Endothelial cell of umbilical vein (primary cell): ENCODE measurements around the gene ULK4. TPM values are rescaled to one million over a fixed set of nuclear protein-coding genes. Genes with fewer than 3 reads are reported as not detected.
"Not testable (repeated sequence)": the region's sequence is repeated elsewhere in the genome, so short reads cannot be mapped to it uniquely, and the experiment has no call there.

Source experiments
- BruUV-seq: library from RNA; stranded (reverse); fragments of 400-500 nt; replicated peaks from 2 replicates; lab custom pipeline; 2021; lab: Mats Ljungman, UMichigan
- CTCF ChIA-PET: fragments of 300-600, 350-600 bp; sonication (Branson Sonifier 250); formaldehyde crosslinking; loops from one replicate; lab custom pipeline; 2021; ENCODE audit warnings: antibody characterized with exemption, inconsistent platforms; lab: Charles Lee
- POLR2A ChIA-PET: fragments of 300-600, 350-600 bp; sonication (Branson Sonifier 250); formaldehyde crosslinking; loops from one replicate; lab custom pipeline; 2021; ENCODE audit warnings: antibody characterized with exemption, inconsistent platforms; lab: Charles Lee
- DNase-seq: peaks from one replicate; pipeline ENCODE4 v3.0.0-alpha.2; 2011; ENCODE audit warnings: low read depth, low spot score
- FAIRE-seq: peaks from 2 replicates; lab custom pipeline; 2011; peaks lifted over from hg19 to GRCh38; lab: Jason Lieb, UNC
- H2AFZ ChIP-seq: 2 replicates; pipeline ENCODE4 v1.6.0; 2012; ENCODE audit warnings: low read depth, low read length, control low read depth, inconsistent platforms
- H3K27ac ChIP-seq: 2 replicates; pipeline ENCODE4 v1.5.1; 2011; ENCODE audit warnings: low read depth, mild to moderate bottlenecking, control low read depth, low read length, moderate library complexity; ENCODE audit not compliant: insufficient read depth
- H3K27me3 ChIP-seq, 2 experiments: 2 replicates each; pipeline versions ENCODE4 v1.6.0 to v1.6.1; 2011; ENCODE audit warnings: low read length in 2 of 2, mixed read lengths in 1 of 2; ENCODE audit not compliant: control insufficient read depth in 2 of 2, insufficient read depth in 2 of 2
- H3K36me3 ChIP-seq, 2 experiments: 2 replicates in 1 of 2; 3 replicates in 1 of 2; pipeline ENCODE4 v1.5.1; 2011; ENCODE audit warnings: low read length in 2 of 2, mild to moderate bottlenecking in 1 of 2, moderate library complexity in 1 of 2; ENCODE audit not compliant: control insufficient read depth in 2 of 2, insufficient read depth in 2 of 2; ENCODE audit errors: extremely low read depth in 1 of 2
- H3K4me1 ChIP-seq: 3 replicates; pipeline ENCODE4 v1.5.1; 2011; ENCODE audit warnings: mild to moderate bottlenecking, low read length; ENCODE audit not compliant: control insufficient read depth, insufficient read depth; ENCODE audit errors: extremely low read depth
- H3K4me2 ChIP-seq: 2 replicates; pipeline ENCODE4 v1.6.1; 2011; ENCODE audit warnings: low read length, control low read depth, mixed read lengths; ENCODE audit not compliant: insufficient read depth
- H3K4me3 ChIP-seq, 3 experiments: fragments of 200-600 bp in 1 of 3; sonication (generic), shearing (Covaris generic) in 1 of 3; replicated peaks in 1 of 3; 2 replicates each; pipeline ENCODE4 v1.5.1; 2011 to 2016; ENCODE audit warnings: control low read depth in 3 of 3, low read length in 3 of 3, mild to moderate bottlenecking in 2 of 3, inconsistent platforms in 1 of 3, low read depth in 1 of 3, moderate library complexity in 1 of 3; ENCODE audit not compliant: insufficient read depth in 1 of 3
- H3K79me2 ChIP-seq: 2 replicates; pipeline ENCODE4 v1.6.0; 2012; ENCODE audit warnings: low read length, inconsistent platforms; ENCODE audit not compliant: control insufficient read depth, insufficient read depth
- H3K9ac ChIP-seq: replicated peaks from 2 replicates; pipeline ENCODE3; 2011; ENCODE audit warnings: low read length, control low read depth; ENCODE audit not compliant: insufficient read depth; ENCODE audit errors: extremely low read depth
- H3K9me1 ChIP-seq: replicated peaks from 3 replicates; pipeline ENCODE4 v1.6.0; 2011; ENCODE audit warnings: mild to moderate bottlenecking, low read length; ENCODE audit not compliant: control insufficient read depth, insufficient read depth; ENCODE audit errors: extremely low read depth
- H3K9me3 ChIP-seq: replicated peaks from 2 replicates; pipeline ENCODE4 v1.5.1; 2012; ENCODE audit warnings: low read length, inconsistent platforms; ENCODE audit not compliant: control insufficient read depth, insufficient read depth
- H4K20me1 ChIP-seq: replicated peaks from 2 replicates; pipeline ENCODE3; 2011; ENCODE audit warnings: mild to moderate bottlenecking, low read length; ENCODE audit not compliant: control insufficient read depth, insufficient read depth; ENCODE audit errors: extremely low read depth
- EZH2 ChIP-seq: IDR thresholded peaks from 2 replicates; pipeline ENCODE4 v1.6.1; 2012; ENCODE audit warnings: borderline replicate concordance, low read depth, mild to moderate bottlenecking, moderate library complexity, low read length, inconsistent platforms; ENCODE audit not compliant: severe bottlenecking
- FOS ChIP-seq: IDR thresholded peaks from 2 replicates; pipeline ENCODE4 v1.6.1; 2011; ENCODE audit warnings: mild to moderate bottlenecking, low read length, moderate library complexity, borderline replicate concordance; ENCODE audit not compliant: insufficient read depth
- GATA2 ChIP-seq: IDR thresholded peaks from 2 replicates; pipeline ENCODE4 v1.7.0; 2011; ENCODE audit warnings: low read depth, mild to moderate bottlenecking, moderate library complexity, mixed read lengths, low read length; ENCODE audit not compliant: insufficient read length, insufficient read depth
- JUN ChIP-seq: IDR thresholded peaks from 2 replicates; pipeline ENCODE4 v1.6.1; 2011; ENCODE audit warnings: borderline replicate concordance, low read depth; ENCODE audit not compliant: insufficient read length, insufficient read depth
- MAX ChIP-seq: IDR thresholded peaks from 2 replicates; pipeline ENCODE4 v1.6.1; 2011; ENCODE audit not compliant: insufficient read depth, insufficient read length
- MYC ChIP-seq: IDR thresholded peaks from one replicate; pipeline ENCODE4 v1.6.1; 2011; ENCODE audit warnings: mild to moderate bottlenecking, low read depth, low read length
- POLR2A ChIP-seq: IDR thresholded peaks from 2 replicates; pipeline ENCODE4 v1.6.1; 2012; ENCODE audit warnings: low read depth, mild to moderate bottlenecking, control low read depth, low read length
- POLR2AphosphoS5 ChIP-seq: IDR thresholded peaks from 2 replicates; pipeline ENCODE4 v1.6.1; 2012; ENCODE audit warnings: low read depth, mild to moderate bottlenecking, control low read depth, low read length, moderate library complexity; ENCODE audit not compliant: insufficient read depth
- dilution Hi-C: fragments of 300-500 bp; cut with MboI; formaldehyde crosslinking; loops from one replicate; pipeline ENCODE4 v1.15.0; 2019; ENCODE audit warnings: low sequenced_read_pairs; ENCODE audit not compliant: extremely low pct_ligation_motif_present
- intact Hi-C: fragments of 100-400 bp; cut with micrococcal nuclease; formaldehyde crosslinking; loops from one replicate; pipeline ENCODE4 v1.10.0; 2022
- polyA plus RNA-seq, 4 experiments: library from polyadenylated mRNA; depleted of rRNA in 3 of 4; stranded (reverse) in 3 of 4; unstranded in 1 of 4; fragments of >200 nt; gene quantifications; 2 replicates each; pipeline versions ENCODE4 v1.2.1 to v1.2.3, GENCODE V29; 2011 to 2012; ENCODE audit warnings: missing spikeins in 1 of 4
- total RNA-seq: library from RNA; stranded (reverse); gene quantifications from 2 replicates; pipeline ENCODE4 v1.2.3, GENCODE V29; 2021
- TF ChIP-seq, protein P1 (sequence below), 2 donors: IDR thresholded peaks; 1 replicate in 1 of 2; 2 replicates in 1 of 2; pipeline ENCODE4 v1.5.1; 2011; ENCODE audit warnings: low read length in 2 of 2, mild to moderate bottlenecking in 2 of 2, moderate library complexity in 2 of 2, control low read depth in 1 of 2, inconsistent platforms in 1 of 2, low read depth in 1 of 2; ENCODE audit not compliant: insufficient read depth in 1 of 2; ENCODE audit errors: extremely low read depth in 1 of 2

Gene ULK4
- total and polyA plus RNA-seq, 2 donors (not counting 3 experiments of a cell fraction or from before 2014, with no cell fraction given): 3.3 to 16.0 TPM

DNA sequence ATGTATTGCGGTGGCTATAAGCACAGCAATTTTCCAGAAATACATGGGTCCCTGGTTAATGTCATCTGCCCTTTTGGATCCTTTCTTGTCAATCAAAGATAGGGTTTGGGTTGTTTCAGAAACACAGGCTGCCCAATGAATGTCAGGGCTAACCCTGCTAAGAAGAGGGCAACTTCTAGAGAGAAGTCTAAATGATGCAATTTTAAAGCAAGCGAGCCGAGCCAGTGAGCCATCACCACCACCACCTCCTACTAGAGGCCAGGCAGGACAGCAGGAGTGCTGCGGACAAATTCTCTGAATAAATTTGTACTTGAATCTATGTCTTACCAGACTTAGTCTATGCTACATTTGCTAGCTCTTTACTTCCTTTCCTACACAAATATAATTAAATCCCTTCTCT lies 514.2 kb downstream of the ULK4 start:
- Histone ChIP-seq H3K27me3 (no peaks in the 10 kb centered on the region), H3K36me3 (no peaks in the 10 kb centered on the region), H2AFZ (no peak overlapping the region), H3K9ac (no peak overlapping the region), H3K9me1 (no peaks in the 10 kb centered on the region), H3K9me3 (no peaks in the 10 kb centered on the region), H3K79me2 (no peaks in the 10 kb centered on the region), H3K4me2 (no peak overlapping the region), H3K27ac (no peak overlapping the region), H3K4me1 (no peaks in the 10 kb centered on the region), H3K4me3 (no peak overlapping the region), H4K20me1 (no peaks in the 10 kb centered on the region)
- TF ChIP-seq MAX: no peak
- no peak for TF ChIP-seq POLR2A
- TF ChIP-seq MYC: no peak
- no peak for TF ChIP-seq GATA2
- TF ChIP-seq FOS: no peak
- no peak for TF ChIP-seq EZH2
- TF ChIP-seq JUN: no peak
- TF ChIP-seq POLR2AphosphoS5: no peak
- TF ChIP-seq, protein P1, sequence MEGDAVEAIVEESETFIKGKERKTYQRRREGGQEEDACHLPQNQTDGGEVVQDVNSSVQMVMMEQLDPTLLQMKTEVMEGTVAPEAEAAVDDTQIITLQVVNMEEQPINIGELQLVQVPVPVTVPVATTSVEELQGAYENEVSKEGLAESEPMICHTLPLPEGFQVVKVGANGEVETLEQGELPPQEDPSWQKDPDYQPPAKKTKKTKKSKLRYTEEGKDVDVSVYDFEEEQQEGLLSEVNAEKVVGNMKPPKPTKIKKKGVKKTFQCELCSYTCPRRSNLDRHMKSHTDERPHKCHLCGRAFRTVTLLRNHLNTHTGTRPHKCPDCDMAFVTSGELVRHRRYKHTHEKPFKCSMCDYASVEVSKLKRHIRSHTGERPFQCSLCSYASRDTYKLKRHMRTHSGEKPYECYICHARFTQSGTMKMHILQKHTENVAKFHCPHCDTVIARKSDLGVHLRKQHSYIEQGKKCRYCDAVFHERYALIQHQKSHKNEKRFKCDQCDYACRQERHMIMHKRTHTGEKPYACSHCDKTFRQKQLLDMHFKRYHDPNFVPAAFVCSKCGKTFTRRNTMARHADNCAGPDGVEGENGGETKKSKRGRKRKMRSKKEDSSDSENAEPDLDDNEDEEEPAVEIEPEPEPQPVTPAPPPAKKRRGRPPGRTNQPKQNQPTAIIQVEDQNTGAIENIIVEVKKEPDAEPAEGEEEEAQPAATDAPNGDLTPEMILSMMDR (IDR thresholded peaks at IDR 0.05; ENCODE audit: extremely low read depth in 1 of 2, insufficient read depth in 1 of 2, low read depth in 1 of 2, low read length in 2 of 2): no peak
- intact Hi-C loops (no loop called here), dilution Hi-C loops (no loop called here)
- DNase-seq: no peak
- CTCF ChIA-PET: no interaction called here
- FAIRE-seq: no peak
- POLR2A ChIA-PET: no interaction called here
- BruUV-seq: no TSS peak

- H3K9ac ChIP-seq, H3K4me1 ChIP-seq, H2AFZ ChIP-seq, dilution Hi-C loops, H3K9me3 ChIP-seq, CTCF ChIA-PET, H3K27me3 ChIP-seq, intact Hi-C loops, H3K4me3 ChIP-seq, FAIRE-seq, H3K36me3 ChIP-seq, H3K4me2 ChIP-seq, BruUV-seq, POLR2A ChIA-PET, H3K9me1 ChIP-seq, DNase-seq, H3K27ac ChIP-seq, H3K79me2 ChIP-seq, H4K20me1 ChIP-seq: not testable (repeated sequence)
Observed at GRCh38 chr3:41446316-41446715, 515.6 kb downstream of the ULK4 start.
